HG03520 (cell line): Measurements from ENCODE around the gene BOC.

Experiments used
- ATAC-seq: cut with Tn5 transposase; IDR thresholded peaks from one replicate; pipeline ENCODE4 v1.9.1; 2021; ENCODE audit warnings: mild to moderate bottlenecking, moderate library complexity; ENCODE audit not compliant: unreplicated experiment

The BOC gene

DNA sequence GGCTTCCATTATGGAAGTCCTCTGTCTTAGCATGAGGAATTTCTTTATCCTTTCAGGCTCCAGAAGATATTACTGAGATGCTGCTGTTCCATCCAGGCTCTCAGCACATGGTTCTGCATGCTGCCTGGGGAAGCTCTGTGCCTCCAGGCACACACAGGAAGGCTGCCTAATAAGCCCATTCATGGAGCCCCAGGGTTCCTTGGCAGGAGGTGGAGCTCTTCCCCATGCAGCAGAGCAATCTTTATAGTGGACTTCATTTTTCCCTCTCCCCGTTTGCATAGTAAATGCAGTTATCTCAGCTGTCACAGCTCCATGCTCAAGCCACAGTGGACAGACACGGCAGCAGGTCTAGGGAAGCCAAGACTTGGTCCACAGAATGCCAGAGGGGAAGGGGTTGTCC, 57.6 kb downstream of the BOC start:
- no peak for ATAC-seq

DNA sequence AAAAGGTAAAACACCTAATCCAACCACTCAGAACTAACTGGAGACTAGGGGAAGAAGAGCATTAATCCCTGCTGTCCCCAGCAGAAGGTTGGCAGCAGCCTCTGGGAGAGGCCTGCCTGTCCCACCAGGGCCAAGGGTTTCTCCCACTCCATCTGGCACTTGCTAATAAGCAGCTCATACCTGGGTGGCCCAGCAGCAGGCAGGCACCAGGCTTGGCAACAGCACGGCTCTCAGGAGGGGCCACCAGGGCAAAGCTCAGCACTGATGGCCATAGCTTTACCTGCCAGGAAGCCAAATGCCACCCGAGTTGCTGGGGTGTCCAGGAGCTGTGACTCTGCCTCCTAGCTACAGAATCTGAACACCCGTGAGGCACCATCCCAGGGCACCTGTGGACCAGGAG, 58.3 kb downstream of the BOC start:
- ATAC-seq, result no peak

DNA sequence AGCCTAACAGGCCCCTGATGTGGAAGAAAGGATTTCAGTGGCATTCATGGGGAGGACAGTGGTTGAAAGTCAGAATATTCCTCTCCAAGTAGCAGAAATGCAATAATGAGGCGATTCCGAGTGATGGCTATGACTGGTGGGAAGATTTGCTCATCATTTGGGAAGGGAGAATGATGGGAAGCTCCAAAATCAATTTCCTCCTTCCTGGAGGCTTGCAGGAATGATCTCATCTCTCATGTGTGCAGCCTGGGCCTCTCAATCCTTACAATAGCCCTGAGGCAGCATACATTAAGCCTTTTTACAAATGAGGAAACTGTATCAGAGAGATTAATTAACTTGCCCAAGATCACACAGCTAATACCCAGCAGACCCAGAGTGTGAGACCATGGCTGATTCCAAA, 58.7 kb downstream of the BOC start:
- ATAC-seq, result no peak

DNA sequence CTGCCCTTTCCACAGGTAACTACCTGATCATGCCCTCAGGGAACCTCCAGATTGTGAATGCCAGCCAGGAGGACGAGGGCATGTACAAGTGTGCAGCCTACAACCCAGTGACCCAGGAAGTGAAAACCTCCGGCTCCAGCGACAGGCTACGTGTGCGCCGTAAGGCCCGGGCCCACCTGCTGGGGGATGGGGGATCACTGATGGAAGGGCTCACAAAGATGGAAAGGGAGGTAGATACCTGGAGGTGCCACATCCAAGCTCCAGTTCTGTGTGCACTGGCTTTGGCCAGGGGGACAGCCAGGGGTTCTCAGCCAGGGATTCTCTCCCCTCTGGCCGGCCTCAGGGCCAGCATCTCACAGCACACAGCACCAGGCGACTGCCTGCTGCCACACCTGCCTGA, 59.4 kb downstream of the BOC start:
- no peak for ATAC-seq

DNA sequence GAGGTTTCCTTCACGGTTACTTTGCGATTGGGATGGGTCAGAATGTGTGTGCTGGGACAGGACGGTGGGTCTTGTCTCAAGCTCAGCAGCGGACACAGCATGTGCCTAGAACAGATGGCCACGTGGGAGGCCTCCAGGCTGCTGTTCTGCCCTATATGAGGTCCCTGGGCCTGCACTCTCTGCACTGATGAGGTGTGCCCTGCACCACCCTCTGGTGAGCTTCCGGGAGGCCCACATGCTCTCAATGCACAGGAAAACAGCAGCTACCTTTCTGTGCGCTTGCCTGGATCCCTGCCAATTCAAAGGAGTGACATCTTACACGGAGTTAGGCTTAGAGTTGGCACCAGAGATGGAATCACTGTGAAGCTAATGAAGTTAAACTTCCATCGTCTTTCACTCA, 59.8 kb downstream of the BOC start:
- ATAC-seq, result no peak

DNA sequence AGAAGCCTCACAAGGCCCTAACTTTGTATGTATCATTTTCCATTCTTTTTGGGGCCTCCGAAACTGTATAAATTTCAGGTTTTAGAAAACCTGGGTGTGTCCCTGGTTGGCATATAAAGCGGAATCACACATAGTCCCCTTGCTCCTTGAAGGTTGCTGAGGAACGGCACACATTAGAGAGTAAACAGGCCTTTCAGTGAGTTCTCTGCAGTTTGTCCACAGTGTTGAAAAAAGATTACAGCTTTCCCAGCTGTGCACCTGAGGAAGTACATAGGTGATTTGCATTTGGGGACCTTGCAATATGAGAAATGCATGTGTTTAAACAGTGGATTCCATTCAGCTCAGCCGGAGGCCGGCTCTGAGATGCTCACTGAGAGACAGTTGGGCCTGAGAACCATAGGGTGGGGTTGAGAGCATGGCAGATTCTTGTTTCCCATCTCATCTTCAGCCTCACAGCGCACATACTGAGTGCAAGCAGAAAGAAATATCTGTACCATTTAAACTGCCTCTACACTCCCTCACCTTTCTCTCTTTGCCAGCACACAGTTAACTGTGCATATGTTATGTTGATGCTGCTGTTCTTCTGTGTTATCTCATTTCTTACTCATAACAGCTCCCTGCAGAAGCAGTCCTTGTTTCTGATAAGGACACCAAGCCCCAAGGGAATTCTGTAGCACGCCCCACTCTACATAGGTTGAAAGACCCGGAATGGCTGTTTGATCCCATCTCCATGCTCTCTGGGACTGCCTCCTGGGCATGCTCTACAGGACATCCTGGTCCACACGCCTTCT, 60.4 kb downstream of the BOC start:
- no peak for ATAC-seq

DNA sequence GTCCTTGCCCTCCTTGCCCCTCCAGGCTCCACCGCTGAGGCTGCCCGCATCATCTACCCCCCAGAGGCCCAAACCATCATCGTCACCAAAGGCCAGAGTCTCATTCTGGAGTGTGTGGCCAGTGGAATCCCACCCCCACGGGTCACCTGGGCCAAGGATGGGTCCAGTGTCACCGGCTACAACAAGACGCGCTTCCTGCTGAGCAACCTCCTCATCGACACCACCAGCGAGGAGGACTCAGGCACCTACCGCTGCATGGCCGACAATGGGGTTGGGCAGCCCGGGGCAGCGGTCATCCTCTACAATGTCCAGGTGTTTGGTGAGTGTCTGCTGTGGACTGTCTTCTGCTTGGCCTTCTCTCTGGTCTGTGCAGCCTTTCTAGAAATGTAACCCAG, 61.0 kb downstream of the BOC start:
- no peak for ATAC-seq

DNA sequence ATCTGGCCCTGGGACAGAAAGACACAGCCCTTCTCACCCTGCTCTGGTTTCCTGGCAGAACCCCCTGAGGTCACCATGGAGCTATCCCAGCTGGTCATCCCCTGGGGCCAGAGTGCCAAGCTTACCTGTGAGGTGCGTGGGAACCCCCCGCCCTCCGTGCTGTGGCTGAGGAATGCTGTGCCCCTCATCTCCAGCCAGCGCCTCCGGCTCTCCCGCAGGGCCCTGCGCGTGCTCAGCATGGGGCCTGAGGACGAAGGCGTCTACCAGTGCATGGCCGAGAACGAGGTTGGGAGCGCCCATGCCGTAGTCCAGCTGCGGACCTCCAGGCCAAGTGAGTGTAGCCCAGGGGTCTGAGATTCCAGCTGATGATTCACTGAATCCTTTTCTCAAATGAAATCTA, 61.7 kb downstream of the BOC start:
- ATAC-seq, result no peak

DNA sequence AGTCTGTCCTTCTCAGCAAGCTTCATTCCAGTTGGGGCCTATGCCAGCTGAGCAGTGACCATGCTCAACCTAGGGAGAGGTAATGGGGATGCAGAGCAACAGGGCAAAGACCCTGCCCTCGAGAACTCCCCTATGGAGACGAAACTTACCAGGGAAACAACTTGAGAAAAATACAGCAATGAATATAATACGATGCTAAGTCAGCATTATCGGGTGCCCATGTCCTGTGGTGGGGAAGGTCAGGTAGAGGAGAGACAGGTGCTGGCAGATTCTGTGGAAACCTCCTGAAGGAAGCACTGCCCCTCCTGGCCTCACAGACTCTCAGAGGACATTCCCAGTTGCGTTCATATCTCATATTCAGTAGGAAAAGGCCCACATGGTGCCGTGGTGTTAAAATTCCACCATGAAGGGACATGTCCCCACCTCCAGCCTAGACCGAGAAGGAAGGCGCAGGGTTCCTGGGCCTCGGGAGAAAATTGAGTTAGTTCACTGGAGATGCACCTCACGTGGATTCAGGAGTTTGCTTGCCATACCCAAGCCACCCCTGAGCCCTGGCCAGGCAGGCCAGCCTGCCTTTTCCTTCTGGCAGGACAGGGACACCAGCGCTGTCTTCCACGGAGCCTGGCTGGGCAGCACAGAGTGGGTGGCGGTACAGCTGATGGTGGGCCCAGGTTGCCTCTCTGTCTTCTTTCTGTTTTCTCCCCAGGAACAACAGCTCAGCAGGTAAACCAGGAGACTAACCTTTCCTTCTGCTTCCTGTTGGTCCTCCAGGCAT, 62.4 kb downstream of the BOC start:
- ATAC-seq, result no peak

DNA sequence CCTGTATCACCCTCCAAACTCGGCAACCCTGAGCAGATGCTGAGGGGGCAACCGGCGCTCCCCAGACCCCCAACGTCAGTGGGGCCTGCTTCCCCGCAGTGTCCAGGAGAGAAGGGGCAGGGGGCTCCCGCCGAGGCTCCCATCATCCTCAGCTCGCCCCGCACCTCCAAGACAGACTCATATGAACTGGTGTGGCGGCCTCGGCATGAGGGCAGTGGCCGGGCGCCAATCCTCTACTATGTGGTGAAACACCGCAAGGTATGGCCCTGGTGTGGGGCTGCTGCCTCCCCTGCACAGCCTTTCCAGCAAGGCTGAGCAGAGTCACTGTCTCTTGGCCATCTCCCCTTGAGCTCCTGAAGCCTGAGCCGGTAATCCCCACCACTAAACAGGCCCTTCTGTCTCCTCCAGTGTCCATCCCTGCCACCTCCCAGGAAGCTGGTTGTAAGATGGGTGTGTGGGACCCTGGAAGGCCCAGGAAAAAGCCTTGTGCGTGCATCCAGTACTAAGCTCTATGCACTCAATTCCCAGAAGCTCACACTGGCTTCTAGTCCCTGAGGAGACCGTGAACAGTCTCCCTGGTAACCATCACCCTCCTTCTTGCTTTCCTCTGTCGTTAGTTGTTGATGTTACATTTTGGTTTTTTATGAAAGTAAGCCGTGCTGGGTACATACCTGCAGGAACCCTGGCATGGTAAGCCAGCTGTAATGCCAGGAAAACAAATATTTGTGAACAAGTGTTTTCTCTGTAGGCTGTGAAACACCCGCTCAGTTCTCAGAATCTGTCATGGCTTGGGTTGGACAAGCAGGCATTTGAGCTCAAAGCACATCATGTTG, 63.3 kb downstream of the BOC start:
- no peak for ATAC-seq

DNA sequence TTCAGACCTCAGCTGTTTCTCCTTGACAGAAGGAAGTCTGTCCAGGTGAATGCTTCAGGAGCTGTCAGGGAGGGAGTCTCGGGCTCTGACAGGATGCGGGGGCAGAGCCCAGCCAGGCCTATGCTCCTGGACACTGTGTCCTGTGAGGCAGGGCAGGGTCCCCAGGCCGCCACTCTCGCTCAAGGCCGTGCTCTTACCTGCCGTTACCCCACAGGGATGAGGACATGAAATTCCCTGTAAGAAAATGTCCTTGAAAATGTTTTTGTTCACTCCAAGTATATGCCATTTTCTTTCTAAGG, 63.9 kb downstream of the BOC start:
- ATAC-seq, result no peak

DNA sequence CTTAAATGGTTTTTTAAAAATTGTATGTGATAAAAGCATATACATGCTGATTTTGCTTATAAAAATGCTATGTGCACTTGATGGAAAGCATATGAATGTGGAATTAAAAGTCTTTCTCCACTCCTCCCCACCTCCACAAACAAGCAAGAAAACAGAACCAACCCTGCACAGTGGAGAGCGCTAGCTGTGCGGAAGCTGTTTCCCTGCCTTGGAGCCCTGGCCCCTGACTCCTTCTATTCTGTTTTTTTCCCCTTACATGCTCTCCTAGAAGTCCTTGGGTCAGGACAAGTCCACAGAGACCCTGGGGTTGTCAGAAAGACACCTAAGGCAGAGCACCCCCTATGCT, 64.2 kb downstream of the BOC start:
- ATAC-seq, result no peak

DNA sequence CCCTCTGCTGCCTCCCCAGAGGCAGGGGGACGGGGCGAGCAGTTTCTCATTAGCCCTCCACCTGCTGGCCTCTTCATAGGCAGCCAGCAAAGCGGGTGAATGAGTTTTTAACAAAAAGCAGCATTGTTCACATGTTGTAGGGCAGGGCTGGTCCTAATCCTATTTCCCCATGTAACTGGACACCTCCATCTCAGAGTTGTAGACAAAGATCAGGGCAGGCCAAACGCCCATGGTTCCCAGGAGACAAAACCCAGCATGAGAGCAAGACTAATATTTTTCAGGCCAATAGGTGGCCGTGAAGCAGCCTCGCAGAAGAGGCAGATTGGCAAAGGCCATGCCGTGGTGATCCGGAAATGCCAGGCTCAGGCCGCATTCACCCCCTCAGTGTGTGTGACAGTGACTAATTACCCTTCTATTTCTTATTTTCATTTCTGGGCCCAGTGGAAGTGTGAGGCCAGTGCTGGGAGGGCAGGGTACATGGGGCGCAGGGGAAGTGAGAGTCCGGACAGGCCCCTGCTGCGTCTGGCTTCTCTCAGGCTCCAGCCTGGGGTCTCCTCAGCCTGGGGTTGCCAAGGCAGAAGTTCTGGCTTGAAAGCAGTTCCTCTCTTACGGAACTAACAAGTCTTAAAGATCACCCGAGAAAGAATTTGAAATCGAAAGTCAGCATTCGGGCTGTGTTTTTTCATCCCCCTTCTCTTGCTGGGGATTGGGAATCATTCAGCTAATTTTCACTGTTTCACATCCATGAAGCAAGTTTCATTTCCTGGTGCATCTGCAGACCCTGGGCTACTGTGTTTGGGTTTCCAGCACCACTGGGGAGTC, 64.8 kb downstream of the BOC start:
- peak; percentile 71 for ATAC-seq

DNA sequence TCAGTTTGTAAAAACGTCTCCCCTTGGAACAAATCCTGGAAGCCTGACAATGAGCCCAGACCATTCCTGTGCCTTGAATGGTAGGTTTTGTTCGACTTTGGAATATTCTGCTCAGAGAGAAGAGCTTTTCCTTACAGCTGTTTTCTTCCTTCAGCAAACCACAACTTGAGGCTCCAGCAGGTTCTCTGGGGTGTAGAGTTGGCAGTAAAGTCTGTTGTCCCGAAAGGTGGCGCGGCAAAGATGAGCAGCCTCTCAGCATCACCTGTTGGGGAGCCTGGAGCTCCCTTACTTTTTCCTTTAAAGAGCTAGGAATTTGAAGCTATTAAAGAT, 65.4 kb downstream of the BOC start:
- ATAC-seq, result no peak

DNA sequence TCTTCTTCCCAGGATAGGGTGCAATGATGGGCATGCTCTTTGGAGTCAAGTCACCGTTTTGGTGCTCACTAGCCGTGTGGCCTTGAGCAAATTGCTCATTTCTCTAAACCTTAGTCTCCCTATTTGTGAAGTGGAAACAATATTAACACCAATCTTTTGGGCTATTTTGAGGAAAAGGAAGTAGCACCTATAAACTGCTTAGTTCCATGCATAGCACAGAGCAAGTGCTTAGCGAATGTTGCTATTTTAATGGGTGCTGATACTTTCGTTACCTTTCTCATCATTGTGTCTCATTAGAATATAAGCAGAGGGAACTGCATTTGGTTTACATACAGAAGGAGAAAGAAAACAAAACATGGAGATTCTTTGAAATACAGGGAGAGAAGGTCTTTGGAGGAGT, 66.1 kb downstream of the BOC start:
- no peak for ATAC-seq

DNA sequence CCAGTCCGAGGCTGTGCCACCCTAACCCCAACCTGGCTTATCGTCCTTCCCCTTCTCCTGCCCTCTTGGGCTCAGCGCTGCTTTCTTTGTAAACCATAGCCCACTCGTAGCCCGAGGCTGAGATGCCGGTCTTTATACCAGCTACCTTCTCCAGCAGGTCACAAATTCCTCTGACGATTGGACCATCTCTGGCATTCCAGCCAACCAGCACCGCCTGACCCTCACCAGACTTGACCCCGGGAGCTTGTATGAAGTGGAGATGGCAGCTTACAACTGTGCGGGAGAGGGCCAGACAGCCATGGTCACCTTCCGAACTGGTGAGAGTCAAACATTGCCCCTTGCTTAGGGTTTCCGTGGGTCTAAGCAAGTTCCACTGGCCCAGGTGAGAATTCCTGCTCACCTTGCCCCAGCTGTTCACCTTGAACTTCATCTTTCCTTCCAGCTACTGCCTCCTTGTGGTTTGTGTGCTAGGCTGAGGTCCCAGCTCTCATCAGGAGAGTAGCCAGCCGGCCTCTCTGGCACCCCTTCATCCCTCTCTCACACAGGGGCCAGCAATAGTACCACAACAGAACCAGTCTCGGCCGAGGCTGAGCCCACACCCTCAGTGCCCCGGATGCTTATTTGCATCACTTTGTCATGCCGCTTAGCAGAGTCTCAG, 66.7 kb downstream of the BOC start:
- ATAC-seq, result no peak

DNA sequence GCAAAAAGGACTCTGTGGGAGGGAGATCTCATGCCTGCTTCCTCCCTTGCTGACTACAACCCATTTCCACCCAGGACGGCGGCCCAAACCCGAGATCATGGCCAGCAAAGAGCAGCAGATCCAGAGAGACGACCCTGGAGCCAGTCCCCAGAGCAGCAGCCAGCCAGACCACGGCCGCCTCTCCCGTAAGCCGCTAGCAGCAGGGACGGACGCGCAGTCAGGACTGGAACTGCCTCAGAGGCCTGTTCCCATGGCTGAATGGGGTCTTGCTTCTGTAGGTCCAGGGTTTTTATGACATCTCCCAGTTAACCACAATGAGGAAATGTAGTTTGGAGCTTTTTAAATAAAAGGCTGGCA, 67.2 kb downstream of the BOC start:
- ATAC-seq, result no peak

DNA sequence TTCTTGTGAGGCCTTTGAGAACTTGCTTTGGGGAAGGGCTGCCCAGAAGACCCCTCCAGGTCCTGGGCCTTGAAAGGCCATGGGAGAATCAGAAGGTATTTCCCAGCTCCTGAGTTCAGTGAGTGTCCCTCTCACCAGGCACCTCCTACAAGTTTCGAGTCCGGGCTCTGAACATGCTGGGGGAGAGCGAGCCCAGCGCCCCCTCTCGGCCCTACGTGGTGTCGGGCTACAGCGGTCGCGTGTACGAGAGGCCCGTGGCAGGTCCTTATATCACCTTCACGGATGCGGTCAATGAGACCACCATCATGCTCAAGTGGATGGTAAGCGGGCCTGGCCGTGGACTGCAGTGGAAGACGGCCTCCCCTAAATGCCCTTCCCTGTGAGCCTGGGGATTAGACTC, 68.3 kb downstream of the BOC start:
- no peak for ATAC-seq

DNA sequence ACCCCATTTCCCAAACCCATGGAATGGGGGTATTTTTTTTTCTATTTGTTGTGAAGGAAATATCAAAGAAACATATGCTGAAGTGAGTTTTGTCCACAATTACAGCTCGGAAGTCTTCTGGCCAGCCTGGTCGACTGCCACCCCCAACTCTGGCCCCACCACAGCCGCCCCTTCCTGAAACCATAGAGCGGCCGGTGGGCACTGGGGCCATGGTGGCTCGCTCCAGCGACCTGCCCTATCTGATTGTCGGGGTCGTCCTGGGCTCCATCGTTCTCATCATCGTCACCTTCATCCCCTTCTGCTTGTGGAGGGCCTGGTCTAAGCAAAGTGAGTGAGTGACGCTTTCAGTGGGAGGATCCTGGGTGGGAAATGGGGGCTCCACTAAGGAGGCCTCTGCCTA, 71.9 kb downstream of the BOC start:
- no peak for ATAC-seq

DNA sequence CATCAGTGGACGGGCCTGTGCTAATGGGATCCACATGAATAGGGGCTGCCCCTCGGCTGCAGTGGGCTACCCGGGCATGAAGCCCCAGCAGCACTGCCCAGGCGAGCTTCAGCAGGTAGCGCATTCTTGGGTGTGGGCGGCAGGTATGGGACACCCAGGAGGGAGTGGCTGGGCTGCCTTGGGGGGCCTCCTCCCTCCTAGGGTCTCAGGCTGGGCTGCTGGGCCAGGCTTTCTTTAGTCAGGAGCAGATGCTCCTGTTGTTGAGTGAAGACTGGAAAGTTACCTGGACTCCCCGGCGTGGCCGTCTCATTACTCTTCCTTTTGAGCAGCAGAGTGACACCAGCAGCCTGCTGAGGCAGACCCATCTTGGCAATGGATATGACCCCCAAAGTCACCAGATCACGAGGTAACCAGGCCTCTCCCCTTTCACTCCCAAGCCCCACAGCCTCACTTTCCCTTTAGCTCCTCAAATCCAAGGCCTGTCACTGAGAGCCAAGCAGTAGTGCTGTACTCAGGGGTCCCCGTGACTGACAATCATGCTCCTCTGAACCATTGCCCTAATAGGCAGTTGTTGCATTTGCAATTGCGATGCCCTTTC, 73.2 kb downstream of the BOC start:
- ATAC-seq, result no peak

DNA sequence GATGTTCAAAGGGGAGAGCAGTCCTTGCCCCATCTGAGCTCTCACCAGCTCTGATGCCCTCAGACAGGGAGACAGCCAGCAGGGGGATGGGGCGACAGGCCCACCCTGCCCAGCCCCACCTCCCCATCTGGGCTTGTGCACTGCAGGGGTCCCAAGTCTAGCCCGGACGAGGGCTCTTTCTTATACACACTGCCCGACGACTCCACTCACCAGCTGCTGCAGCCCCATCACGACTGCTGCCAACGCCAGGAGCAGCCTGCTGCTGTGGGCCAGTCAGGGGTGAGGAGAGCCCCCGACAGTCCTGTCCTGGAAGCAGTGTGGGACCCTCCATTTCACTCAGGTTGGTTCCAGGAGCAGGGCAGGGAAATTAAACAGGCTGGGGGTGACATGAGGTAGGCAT, 73.9 kb downstream of the BOC start:
- ATAC-seq, result no peak
